ENCODE measurements around the gene RAP1GAP. TPM values are rescaled to one million over a fixed set of nuclear protein-coding genes. Genes with fewer than 3 reads are reported as not detected.

Gene RAP1GAP
- total RNA-seq, 2 experiments from 2014 or later: not detected

DNA sequence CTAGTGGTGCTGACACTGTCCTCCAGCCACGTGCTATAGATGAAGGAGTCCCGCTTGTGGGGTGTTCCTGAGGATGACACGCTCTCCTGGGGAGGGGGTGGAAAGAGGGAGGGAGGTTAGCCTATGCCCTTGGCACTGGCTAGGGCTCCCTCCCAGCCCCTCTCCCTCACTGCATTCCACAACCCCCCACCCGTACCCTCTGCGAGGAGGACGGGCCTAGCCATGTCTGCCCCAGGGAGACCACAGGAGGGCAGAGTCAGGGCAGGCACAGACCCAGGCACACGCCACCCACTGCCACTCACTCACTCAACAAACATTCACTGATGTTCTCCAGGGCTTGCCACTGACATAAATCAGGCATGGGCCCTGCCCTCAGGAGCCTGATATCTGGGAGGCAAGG, 70.7 kb downstream of the RAP1GAP start:
- intact Hi-C loops (cut with micrococcal nuclease; ENCODE audit: unreplicated experiment): no loop called here
- no peaks in the 10 kb centered on the region for H3K9me3 ChIP-seq (ENCODE audit: low read length)
- H3K36me3 ChIP-seq (ENCODE audit: insufficient read depth, low read length): no peaks in the 10 kb centered on the region
- no peaks in the 10 kb centered on the region for H3K79me2 ChIP-seq (ENCODE audit: insufficient read depth, low read depth, low read length)
- no peak overlapping the region for H3K27ac ChIP-seq (ENCODE audit: low read depth, low read length, poor library complexity, severe bottlenecking)
- no peaks in the 10 kb centered on the region for H4K20me1 ChIP-seq (ENCODE audit: insufficient read depth, low read length)
- no peaks in the 10 kb centered on the region for H3K9me2 ChIP-seq (ENCODE audit: insufficient read depth, low read length)
- no TSS peak for BruUV-seq (replicated peaks)
- no peaks in the 10 kb centered on the region for H3K4me1 ChIP-seq (ENCODE audit: insufficient read depth, low read length, poor library complexity, severe bottlenecking)
- H3K4me2 ChIP-seq (ENCODE audit: low read length): no peak overlapping the region
- ChIA-PET CTCF (ENCODE audit: unreplicated experiment) (no interaction called here), POLR2A (no interaction called here)
- TF ChIP-seq EZH2phosphoT487 (IDR thresholded peaks at IDR 0.05; ENCODE audit: borderline replicate concordance, low read depth, low read length): no peak
- TF ChIP-seq, protein P1, sequence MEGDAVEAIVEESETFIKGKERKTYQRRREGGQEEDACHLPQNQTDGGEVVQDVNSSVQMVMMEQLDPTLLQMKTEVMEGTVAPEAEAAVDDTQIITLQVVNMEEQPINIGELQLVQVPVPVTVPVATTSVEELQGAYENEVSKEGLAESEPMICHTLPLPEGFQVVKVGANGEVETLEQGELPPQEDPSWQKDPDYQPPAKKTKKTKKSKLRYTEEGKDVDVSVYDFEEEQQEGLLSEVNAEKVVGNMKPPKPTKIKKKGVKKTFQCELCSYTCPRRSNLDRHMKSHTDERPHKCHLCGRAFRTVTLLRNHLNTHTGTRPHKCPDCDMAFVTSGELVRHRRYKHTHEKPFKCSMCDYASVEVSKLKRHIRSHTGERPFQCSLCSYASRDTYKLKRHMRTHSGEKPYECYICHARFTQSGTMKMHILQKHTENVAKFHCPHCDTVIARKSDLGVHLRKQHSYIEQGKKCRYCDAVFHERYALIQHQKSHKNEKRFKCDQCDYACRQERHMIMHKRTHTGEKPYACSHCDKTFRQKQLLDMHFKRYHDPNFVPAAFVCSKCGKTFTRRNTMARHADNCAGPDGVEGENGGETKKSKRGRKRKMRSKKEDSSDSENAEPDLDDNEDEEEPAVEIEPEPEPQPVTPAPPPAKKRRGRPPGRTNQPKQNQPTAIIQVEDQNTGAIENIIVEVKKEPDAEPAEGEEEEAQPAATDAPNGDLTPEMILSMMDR (conservative IDR thresholded peaks at IDR 0.05; ENCODE audit: low read length): no peak
- no peak overlapping the region for H3K4me3 ChIP-seq (ENCODE audit: low read depth, low read length, poor library complexity, severe bottlenecking)
- no peak for DNase-seq (ENCODE audit: low spot score)
- H2AFZ ChIP-seq (ENCODE audit: low read length): no peak overlapping the region

DNA sequence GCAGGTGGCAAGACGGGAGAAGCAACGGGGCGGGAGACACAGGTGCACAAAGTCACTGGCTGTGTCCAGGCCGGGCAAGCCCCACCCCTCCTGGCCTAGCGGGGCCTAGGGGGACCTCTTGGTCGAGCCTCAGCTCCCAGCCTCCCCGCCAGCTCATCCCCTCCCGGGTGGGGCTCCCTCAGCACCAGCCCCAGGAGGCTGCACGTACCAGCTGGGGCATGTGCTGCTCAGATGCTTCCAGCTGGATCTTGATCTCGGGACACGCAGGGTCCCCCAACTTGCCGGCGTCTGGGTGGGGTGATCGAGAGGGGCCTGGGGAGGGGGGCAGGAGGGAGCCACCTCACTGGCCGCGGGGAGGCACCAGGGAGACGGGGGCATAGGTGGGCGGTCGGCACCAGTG, 71.4 kb downstream of the RAP1GAP start:
- ChIA-PET POLR2A (no interaction called here), CTCF (ENCODE audit: unreplicated experiment) (no interaction called here)
- H3K79me2 ChIP-seq (ENCODE audit: insufficient read depth, low read depth, low read length): no peaks in the 10 kb centered on the region
- H3K9me2 ChIP-seq (ENCODE audit: insufficient read depth, low read length): no peaks in the 10 kb centered on the region
- no peaks in the 10 kb centered on the region for H3K36me3 ChIP-seq (ENCODE audit: insufficient read depth, low read length)
- no peaks in the 10 kb centered on the region for H3K4me1 ChIP-seq (ENCODE audit: insufficient read depth, low read length, poor library complexity, severe bottlenecking)
- TF ChIP-seq, protein P1 (conservative IDR thresholded peaks at IDR 0.05; ENCODE audit: low read length): no peak
- TF ChIP-seq EZH2phosphoT487 (IDR thresholded peaks at IDR 0.05; ENCODE audit: borderline replicate concordance, low read depth, low read length): no peak
- H4K20me1 ChIP-seq (ENCODE audit: insufficient read depth, low read length): no peaks in the 10 kb centered on the region
- H3K4me2 ChIP-seq (ENCODE audit: low read length): no peak overlapping the region
- intact Hi-C loops (cut with micrococcal nuclease; ENCODE audit: unreplicated experiment): no loop called here
- H3K27ac ChIP-seq (ENCODE audit: low read depth, low read length, poor library complexity, severe bottlenecking): no peak overlapping the region
- DNase-seq (ENCODE audit: low spot score): no peak
- no TSS peak for BruUV-seq (replicated peaks)
- no peak overlapping the region for H3K4me3 ChIP-seq (ENCODE audit: low read depth, low read length, poor library complexity, severe bottlenecking)
- no peak overlapping the region for H2AFZ ChIP-seq (ENCODE audit: low read length)
- H3K9me3 ChIP-seq (ENCODE audit: low read length): no peaks in the 10 kb centered on the region

DNA sequence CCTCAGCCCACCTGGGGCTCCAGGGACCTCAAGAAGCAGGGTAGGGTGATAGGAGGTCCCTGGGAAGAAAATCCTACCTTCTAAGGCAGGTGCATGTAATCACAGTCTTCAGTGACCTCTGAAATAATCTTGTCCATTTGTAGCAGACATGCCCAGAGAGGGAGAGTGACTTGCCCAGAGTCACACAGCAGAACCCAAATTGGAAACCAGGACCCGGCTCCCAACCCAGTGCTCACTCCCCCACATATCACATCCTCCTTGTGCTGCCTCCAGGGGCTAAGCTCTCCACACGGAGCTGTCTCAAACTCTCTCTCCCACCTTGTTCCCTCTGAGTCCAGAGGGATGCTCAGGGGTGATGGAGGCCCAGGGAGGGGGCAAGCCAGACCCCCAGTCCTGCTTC, 72.5 kb downstream of the RAP1GAP start:
- Histone ChIP-seq H3K9me3 (ENCODE audit: low read length) (no peaks in the 10 kb centered on the region), H3K36me3 (ENCODE audit: insufficient read depth, low read length) (no peaks in the 10 kb centered on the region), H3K79me2 (ENCODE audit: insufficient read depth, low read depth, low read length) (no peaks in the 10 kb centered on the region), H3K4me3 (ENCODE audit: low read depth, low read length, poor library complexity, severe bottlenecking) (no peak overlapping the region), H3K4me1 (ENCODE audit: insufficient read depth, low read length, poor library complexity, severe bottlenecking) (no peaks in the 10 kb centered on the region), H3K4me2 (ENCODE audit: low read length) (no peak overlapping the region), H2AFZ (ENCODE audit: low read length) (no peak overlapping the region), H3K9me2 (ENCODE audit: insufficient read depth, low read length) (no peaks in the 10 kb centered on the region), H3K27ac (ENCODE audit: low read depth, low read length, poor library complexity, severe bottlenecking) (no peak overlapping the region), H4K20me1 (ENCODE audit: insufficient read depth, low read length) (no peaks in the 10 kb centered on the region)
- BruUV-seq (replicated peaks): no TSS peak
- intact Hi-C loops (cut with micrococcal nuclease; ENCODE audit: unreplicated experiment): no loop called here
- CTCF ChIA-PET (ENCODE audit: unreplicated experiment): interaction anchor here (0.5 kb wide), 1 partner anchor 8 kb away, joined by 4 read pairs; no protein-coding TSS in a partner anchor
- POLR2A ChIA-PET: no interaction called here
- DNase-seq (ENCODE audit: low spot score): no peak
- TF ChIP-seq EZH2phosphoT487 (IDR thresholded peaks at IDR 0.05; ENCODE audit: borderline replicate concordance, low read depth, low read length): no peak
- TF ChIP-seq, protein P1 (conservative IDR thresholded peaks at IDR 0.05; ENCODE audit: low read length): no peak
